Right cardiac atrium (tissue), 5 donors: ENCODE results near the gene TBC1D2B. TPM values are rescaled to one million over a fixed set of nuclear protein-coding genes. Genes with fewer than 3 reads are reported as not detected.
A peak's percentile ranks its signal among the peaks of the same experiment; 100 is the strongest.
"Not testable (repeated sequence)": the region's sequence is repeated elsewhere in the genome, so short reads cannot be mapped to it uniquely, and the experiment has no call there.

Experiments used
- ATAC-seq, 2 donors: fragments of 200-7000 bp; cut with Tn5 transposase; one replicate each; pipeline versions ENCODE4 v1.8.0 to v1.9.1; 2020; ENCODE audit warnings: moderate library complexity in 2 of 2, mild to moderate bottlenecking in 1 of 2
- DNase-seq, 3 donors: peaks; one replicate each; pipeline ENCODE4 v3.0.0-alpha.2; 2020
- H3K27ac ChIP-seq: one replicate; pipeline ENCODE4 v1.5.1; 2013; ENCODE audit warnings: mild to moderate bottlenecking, low read length, control low read depth, moderate library complexity
- H3K27me3 ChIP-seq: one replicate; pipeline ENCODE4 v1.6.1; 2013; ENCODE audit not compliant: control insufficient read depth, insufficient read depth
- H3K4me1 ChIP-seq: one replicate; pipeline ENCODE4 v1.6.1; 2013; ENCODE audit warnings: low read length; ENCODE audit not compliant: control insufficient read depth, insufficient read depth
- H3K4me3 ChIP-seq: one replicate; pipeline ENCODE4 v1.5.1; 2013; ENCODE audit warnings: low read length, control low read depth
- H3K9me3 ChIP-seq: one replicate; pipeline ENCODE4 v1.6.1; 2013; ENCODE audit warnings: low read length; ENCODE audit not compliant: control insufficient read depth
- WGBS: extraction: QIAGEN DNeasy Blood & Tissue Kit; methylation state at CpG from one replicate; pipeline ENCODE4 v1.1.7; 2013; 5-methylcytosine and 5-hydroxymethylcytosine counted together
- intact Hi-C, 4 donors: fragments of 100-400 bp; cut with DNase I; formaldehyde crosslinking; loops; one replicate each; pipeline versions ENCODE4 v1.11.0 to v1.14.0; 2022 to 2023
- polyA plus RNA-seq: library from polyadenylated mRNA; stranded (reverse); fragments of 200-250 nt; gene quantifications from one replicate; pipeline ENCODE4 v1.2.3, GENCODE V29; 2013
- total RNA-seq, 4 donors: library from RNA; stranded (reverse); fragmentation: NEBNext Ultra II Directional; extraction: Animal tissue kit (Norgen Biotek cat#: 25700); gene quantifications; one replicate each; pipeline ENCODE4 v1.2.1, GENCODE V29; 2021
- donor health status: healthy with polysubstance abuse.
- donor health status: DM: no; HTN: yes; CAD: no.
- donor health status: DM: no; HTN: no; CAD: no.
- donor health status: DM: no; HTN: yes; CAD: no; lungs with severe emphysema.
- donor health status: DM: yes; HTN: yes; CAD: no.

Gene TBC1D2B
- total and polyA plus RNA-seq, 5 donors, result 8.2 to 19.8 (median 15.0) TPM

- Histone ChIP-seq H3K4me3 (no peak overlapping the region), H3K4me1 (peaks cover 2% of the 10 kb centered on the region), H3K27ac (no peak overlapping the region), H3K27me3 (no peaks in the 10 kb centered on the region), H3K9me3 (no peaks in the 10 kb centered on the region)
- ATAC-seq, result no peak
- no peak for DNase-seq
- intact Hi-C loops, result no loop called here
- WGBS, result 94% methylated on average over 22 of the region's 23 CpGs
Observed at GRCh38 chr15:77985031-77985930, 92.2 kb downstream of the TBC1D2B start.

- 86% methylated on average over 6 of the region's 7 CpGs for WGBS
- peak in 1 of 3 donors; percentile 56 for DNase-seq
- intact Hi-C loops, result no loop called here
- Histone ChIP-seq H3K27ac (no peak overlapping the region), H3K27me3 (no peaks in the 10 kb centered on the region), H3K9me3 (no peaks in the 10 kb centered on the region), H3K4me3 (no peak overlapping the region), H3K4me1 (peaks cover 2% of the 10 kb centered on the region)
- no peak for ATAC-seq
Observed at GRCh38 chr15:77984446-77984861, 93.1 kb downstream of the TBC1D2B start.

GRCh38 chr15:77983708-77984445 lies 93.6 kb downstream of the TBC1D2B start:
- no peak overlapping the region for H3K4me3 ChIP-seq
- H3K27ac ChIP-seq, result no peak overlapping the region
- H3K9me3 ChIP-seq, result no peaks in the 10 kb centered on the region
- no peaks in the 10 kb centered on the region for H3K27me3 ChIP-seq
- intact Hi-C loops, result no loop called here
- DNase-seq (peak in 2 of 3 donors; percentile 49 to 60), ATAC-seq (no peak)
- 51% methylated on average over 15 of the region's 15 CpGs for WGBS
- H3K4me1 ChIP-seq, result peaks cover 2% of the 10 kb centered on the region

- DNase-seq, result no peak
- Histone ChIP-seq H3K4me1 (peaks cover 2% of the 10 kb centered on the region), H3K27me3 (no peaks in the 10 kb centered on the region), H3K9me3 (no peaks in the 10 kb centered on the region), H3K4me3 (no peak overlapping the region), H3K27ac (no peak overlapping the region)
- no peak for ATAC-seq
- 76% methylated on average over 10 of the region's 10 CpGs for WGBS
- intact Hi-C loops, result no loop called here
Observed at GRCh38 chr15:77983091-77983707, 94.3 kb downstream of the TBC1D2B start.

GRCh38 chr15:77982127-77982490 lies 95.4 kb downstream of the TBC1D2B start:
- DNase-seq (no peak), ATAC-seq (no peak)
- 85% methylated on average over 10 of the region's 10 CpGs for WGBS
- peaks cover 2% of the 10 kb centered on the region for H3K4me1 ChIP-seq
- H3K27me3 ChIP-seq, result no peaks in the 10 kb centered on the region
- no peaks in the 10 kb centered on the region for H3K9me3 ChIP-seq
- H3K4me3 ChIP-seq, result no peak overlapping the region
- H3K27ac ChIP-seq, result no peak overlapping the region
- intact Hi-C loops, result no loop called here

- Histone ChIP-seq H3K4me3 (no peak overlapping the region), H3K27ac (no peak overlapping the region), H3K4me1 (no peaks in the 10 kb centered on the region), H3K9me3 (no peaks in the 10 kb centered on the region), H3K27me3 (no peaks in the 10 kb centered on the region)
- no peak for ATAC-seq
- intact Hi-C loops, result no loop called here
- 86% methylated on average over 30 of the region's 30 CpGs for WGBS
- DNase-seq, result peak in 1 of 3 donors; percentile 41
Observed at GRCh38 chr15:77981281-77982126, 96.0 kb downstream of the TBC1D2B start.

GRCh38 chr15:77980674-77981073 lies 96.8 kb downstream of the TBC1D2B start:
- not testable (repeated sequence) for H3K4me3 ChIP-seq

GRCh38 chr15:77980098-77980497 lies 97.4 kb downstream of the TBC1D2B start:
- 85% methylated on average over 8 of the region's 8 CpGs for WGBS
- Histone ChIP-seq H3K9me3 (no peaks in the 10 kb centered on the region), H3K4me3 (no peak overlapping the region), H3K4me1 (peaks cover 3% of the 10 kb centered on the region), H3K27me3 (no peaks in the 10 kb centered on the region), H3K27ac (no peak overlapping the region)
- intact Hi-C loops, result no loop called here
- no peak for ATAC-seq
- DNase-seq, result peak in 1 of 3 donors; percentile 22

More at GRCh38 chr15:77980674-77981073, 96.8 kb downstream of the TBC1D2B start:
- H3K27me3 ChIP-seq, H3K9me3 ChIP-seq, intact Hi-C loops, H3K4me1 ChIP-seq, DNase-seq, H3K27ac ChIP-seq, ATAC-seq: not testable (repeated sequence)
- WGBS, result 95% methylated on average over 4 of the region's 5 CpGs

GRCh38 chr15:77979157-77979556 lies 98.4 kb downstream of the TBC1D2B start:
- WGBS, result 76% methylated on average over 7 of the region's 8 CpGs
- H3K27ac ChIP-seq, H3K4me3 ChIP-seq, H3K9me3 ChIP-seq, DNase-seq, ATAC-seq, H3K4me1 ChIP-seq, H3K27me3 ChIP-seq: not testable (repeated sequence)
- intact Hi-C loops, result loop anchor here in 1 of 4 donors (5.0 kb wide), 1 partner anchor 793 kb away; no protein-coding TSS in a partner anchor

GRCh38 chr15:77978759-77979145 lies 98.8 kb downstream of the TBC1D2B start:
- not testable (repeated sequence) for ATAC-seq, H3K27me3 ChIP-seq, H3K9me3 ChIP-seq, H3K27ac ChIP-seq, H3K4me3 ChIP-seq, DNase-seq, H3K4me1 ChIP-seq
- intact Hi-C loops, result loop anchor here in 1 of 4 donors (5.0 kb wide), 1 partner anchor 794 kb away; no protein-coding TSS in a partner anchor
- WGBS, result 87% methylated on average over 13 of the region's 13 CpGs
